NCI-H2196 (cell line): ENCODE measurements around the gene TMEM212.
"Not testable (repeated sequence)": the region's sequence is repeated elsewhere in the genome, so short reads cannot be mapped to it uniquely, and the experiment has no call there.

Source experiments
- DNase-seq: peaks from one replicate; lab custom pipeline; 2025; ENCODE audit not compliant: unreplicated experiment; lab: John Stamatoyannopoulos, UW

Gene TMEM212

DNA sequence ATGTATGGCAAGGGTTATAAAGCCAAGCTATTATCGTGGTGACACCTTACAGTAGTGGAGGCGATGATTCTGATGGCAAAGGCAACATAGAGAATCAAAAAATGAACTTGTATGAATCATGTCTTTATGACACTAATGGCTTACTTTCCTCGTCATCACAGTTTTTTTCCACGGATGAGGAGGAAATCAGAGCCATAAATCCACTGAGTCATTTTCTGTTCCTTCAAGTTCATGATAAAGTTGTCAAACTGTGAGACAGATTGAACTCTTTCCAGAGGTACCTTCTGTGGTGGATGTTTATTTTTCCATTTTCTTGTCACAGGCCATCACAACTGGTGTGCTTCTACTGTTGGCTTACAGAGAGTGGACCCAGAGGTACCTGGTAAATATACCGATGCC, 8.5 kb downstream of the TMEM212 start:
- DNase-seq, result no peak

DNA sequence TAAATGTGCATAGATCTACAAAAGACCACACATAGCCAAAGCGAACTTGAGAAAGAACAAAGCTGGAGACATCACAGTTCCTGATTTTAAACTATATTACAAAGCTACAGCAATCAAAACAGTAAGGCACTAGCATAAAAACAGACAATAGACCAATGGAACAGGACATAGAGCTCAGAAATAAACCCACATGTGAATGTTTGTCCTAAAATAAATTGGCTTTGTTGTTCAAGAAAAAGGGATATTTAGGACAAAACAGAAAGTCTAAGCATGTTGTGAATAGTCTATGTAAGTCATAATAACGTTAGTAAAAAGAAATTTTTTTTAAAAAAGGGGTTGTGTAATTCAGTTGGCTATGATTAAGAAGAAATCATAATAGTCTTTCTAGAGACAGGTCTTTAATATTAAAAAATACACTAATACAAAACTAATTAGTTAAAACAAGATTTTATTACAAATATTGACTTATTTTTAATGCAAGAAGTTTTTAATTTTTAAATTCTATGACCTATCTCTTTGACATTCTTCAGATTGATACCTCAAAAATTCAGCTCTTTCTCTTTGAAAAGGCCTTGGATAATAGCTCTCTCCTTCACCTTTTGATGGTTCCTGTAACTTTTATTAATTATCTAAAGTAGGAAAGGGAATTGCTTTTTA, 11.6 kb downstream of the TMEM212 start:
- peak; percentile 14 for DNase-seq

DNA sequence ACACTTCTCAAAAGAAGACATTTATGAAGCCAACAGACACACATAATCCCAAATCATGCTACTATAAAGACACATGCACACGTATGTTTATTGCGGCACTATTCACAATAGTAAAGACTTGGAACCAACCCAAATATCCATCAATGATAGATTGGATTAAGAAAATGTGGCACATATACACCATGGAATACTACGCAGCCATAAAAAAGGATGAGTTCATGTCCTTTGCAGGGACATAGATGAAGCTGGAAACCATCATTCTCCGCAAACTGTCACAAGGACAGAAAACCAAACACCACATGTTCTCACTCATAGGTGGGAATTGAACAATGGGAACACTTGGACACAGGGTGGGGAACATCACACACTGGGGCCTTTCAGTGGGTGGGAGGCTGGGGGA, 15.6 kb downstream of the TMEM212 start:
- DNase-seq, result not testable (repeated sequence)

DNA sequence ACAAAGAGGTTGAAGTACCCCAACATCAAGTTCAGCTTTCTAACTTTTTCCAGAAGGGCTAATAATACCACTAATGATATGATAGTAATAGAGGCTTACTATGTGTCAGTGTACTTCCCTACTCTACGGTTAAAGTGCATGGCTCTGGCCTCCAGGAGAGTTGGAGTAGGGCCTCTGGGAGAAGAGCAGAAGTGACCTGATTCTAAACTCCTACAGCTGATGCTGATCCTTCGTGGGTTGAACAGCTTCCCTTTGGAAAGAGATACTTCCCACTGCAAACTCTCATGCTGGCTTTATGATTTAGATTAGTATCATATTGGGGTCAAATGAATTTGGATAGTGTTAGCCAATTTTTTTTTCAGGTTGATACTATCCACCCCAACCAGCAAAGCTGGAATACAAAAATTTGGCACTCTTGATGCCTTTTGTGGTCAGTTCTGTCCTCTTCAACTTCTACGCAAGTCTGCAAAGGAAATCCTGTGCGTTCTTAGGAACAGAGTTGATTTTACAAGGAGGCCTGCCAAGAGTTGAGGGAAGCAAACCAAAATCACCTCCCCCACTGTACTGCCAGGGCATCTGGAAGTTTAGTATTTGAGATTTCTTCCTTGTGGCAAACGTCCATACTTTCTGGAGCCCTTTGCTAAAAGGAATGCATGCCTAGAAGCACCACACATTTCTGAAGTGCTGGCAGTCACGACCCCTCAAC, 17.8 kb downstream of the TMEM212 start:
- peak; percentile 46 for DNase-seq

DNA sequence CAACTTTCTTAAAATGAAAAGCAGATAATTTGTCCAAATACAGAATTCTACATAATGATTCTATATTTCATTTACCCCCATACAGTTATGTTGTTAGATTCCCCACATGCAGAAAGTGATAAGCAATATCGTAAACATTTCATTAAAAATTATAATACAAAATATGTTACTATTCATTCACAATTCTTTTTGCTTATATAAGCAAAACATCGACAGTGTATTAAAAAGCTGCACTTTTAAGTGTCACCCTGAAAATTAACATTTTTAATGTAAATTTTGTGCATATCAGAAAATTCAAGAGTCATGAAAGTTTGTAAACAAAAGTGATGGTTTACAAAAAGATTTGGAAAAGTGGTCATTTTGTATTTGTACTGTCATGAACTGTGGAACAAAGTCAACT, 19.2 kb downstream of the TMEM212 start:
- DNase-seq, result no peak

DNA sequence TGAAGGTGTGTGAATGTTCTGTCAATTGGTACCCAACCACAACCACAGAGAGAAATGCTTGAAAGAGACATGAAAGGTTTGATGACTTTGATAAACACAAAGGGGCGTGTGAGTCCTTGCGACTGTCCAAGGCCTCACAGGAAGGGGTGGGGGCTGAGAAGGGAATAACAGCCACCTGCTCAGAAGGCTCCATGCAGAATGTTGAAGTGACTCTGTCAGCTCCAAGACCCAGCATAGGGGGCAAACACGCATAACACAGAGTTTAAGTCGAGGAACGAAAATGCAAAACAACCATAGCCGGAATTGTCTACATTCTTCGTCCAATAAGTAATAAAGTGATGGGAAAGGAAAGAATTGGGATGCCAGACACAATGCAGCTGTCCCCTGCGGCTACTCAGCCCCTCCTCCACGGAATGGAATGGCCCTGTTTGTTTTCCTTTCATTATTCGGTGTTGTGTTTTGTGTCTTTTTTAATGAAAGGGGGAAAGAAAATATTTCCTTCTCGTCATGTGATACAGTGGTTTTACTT, 19.9 kb downstream of the TMEM212 start:
- no peak for DNase-seq

DNA sequence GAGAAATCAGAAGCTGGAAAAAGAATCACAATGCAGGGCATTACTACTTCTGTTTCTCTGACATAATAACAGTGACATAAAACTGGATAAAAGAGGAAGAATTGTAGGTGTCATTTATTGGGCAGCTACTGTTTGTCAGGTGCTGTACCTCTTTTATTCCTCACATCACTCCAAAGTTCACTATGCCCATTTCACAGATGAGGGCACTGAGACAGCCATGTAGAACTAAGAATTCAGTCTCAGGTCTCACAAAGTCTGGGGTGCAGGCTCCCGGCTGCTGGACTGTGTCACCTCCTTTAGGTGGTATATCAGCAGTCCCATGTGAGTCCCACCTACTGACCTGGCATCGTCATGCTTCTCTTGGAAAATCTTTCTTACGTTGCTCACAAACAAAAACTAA, 20.8 kb downstream of the TMEM212 start:
- DNase-seq, result no peak

DNA sequence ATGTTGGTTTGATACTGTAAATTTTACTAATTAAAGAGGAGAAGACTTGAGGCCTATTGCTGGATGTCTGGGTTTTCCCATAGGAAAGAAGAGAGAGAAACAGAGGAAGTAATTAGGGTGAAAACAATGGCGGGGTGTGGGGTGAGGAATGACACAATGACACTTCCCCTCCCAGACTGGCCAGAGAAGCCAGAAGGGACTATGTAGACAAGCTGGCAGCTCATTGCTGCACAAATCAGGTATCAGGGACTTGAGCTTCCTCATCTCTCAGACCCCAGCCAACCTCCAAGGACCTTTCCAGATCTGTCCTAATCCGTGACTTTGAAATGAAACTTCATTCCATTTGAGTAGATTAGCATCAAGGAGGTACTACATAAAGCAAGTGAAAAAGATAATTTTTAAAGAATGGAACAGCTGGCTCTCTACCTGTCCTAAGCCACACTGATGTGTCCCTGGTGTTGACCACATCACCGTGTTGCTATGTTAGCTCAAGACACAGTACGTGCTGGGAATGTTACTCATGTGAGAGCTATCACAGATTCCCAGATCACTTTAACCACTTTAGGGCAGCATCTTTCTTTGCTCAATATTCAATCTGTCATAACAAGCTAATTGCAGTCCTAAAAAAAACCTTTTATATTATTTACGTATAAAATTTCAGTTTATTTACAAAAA, 22.2 kb downstream of the TMEM212 start:
- DNase-seq, result no peak

DNA sequence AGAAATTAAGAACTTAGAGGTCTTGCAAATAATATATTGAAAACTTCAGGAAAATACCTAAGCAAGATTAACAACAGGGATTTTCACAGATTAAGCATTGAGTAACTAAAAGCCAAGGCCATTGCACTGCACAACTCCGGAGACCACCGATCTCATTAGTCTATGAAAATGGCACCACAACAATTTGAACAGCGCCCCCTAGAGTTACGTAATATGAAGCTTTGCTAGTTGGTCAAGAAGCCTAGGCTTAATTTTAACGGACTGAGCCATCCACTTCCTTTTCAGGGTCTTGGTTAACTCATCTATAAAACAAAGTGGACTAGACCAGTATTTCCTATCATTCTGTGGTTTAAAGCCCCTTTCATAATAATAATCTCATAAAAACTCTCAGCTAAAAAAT, 24.8 kb downstream of the TMEM212 start:
- no peak for DNase-seq

DNA sequence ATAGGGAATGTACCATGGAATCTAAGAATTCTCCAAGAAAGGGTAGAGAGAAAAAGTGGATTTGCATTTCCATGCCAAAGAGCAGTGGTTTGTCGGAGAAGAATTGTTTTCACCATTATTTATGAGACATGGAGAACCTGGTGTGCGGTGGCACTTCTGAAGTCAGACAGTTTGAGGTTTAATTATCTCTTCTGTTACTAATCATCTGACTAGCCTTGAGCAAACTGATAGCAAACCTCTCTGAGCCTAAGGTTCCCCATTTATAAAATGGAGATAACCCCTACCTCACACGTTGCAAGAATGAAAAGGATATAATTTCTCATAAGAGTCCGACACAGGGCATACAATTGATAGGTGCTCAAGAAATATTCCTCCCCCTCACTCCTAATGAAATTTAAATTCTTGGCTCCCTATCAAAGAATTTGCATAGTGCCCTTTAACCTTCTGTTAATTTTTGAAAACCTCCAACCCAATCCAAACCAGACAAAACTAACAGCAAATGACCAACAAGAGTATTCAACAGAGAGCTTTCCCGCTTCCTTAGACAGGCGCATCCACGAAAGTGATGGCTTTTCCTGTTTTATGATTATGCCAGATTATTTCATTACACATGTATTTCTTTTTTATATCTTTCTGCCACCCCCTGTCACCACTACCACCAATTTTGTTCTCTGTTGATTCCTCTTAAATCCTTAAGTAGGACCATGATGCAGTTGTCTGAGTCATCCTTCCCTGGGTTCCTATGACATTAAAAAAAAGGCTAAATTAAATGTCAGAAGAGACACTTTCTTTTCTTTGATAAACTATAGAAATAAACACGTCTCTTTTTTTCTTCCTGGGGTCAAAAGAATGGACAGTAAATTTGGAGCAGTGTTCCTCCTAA, 28.5 kb downstream of the TMEM212 start:
- DNase-seq, result no peak

DNA sequence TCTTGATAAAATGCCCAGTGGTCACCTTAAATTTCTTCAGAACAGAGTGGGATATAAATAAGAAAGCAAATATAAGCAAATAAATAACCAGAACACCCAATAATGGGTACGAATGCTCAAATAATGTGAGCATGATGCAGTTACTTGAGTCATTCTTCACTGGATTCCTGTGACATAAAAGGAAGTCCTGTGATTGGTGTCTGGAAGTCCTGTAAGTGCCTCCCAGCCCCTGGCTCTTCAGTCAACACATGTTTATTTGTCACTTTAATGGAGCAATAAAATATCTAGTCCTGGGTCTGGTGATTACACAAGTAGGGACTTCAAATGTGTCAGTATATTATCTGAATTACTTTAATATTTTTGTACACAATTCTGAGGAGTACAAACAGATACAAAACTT, 30.4 kb downstream of the TMEM212 start:
- DNase-seq, result no peak

DNA sequence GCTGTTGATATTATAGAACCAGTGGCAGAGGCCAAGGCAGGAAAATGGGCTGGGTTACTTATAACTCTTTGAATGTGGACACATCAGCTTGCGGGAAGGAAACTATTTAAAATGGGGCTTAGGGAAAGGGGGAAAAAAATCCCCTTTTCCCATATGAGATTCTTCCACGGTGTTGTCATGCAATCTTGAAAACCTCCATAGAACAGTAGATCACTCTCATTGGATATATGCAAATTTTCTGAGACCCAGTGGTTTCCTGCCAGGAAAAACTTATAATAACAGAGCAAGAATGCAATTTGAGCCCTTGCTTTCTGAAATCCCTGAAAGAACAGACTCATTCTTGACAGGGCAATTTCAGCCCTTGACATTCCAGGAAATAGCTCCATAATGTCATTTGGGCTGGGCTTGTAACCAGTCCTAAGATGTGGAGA, 31.1 kb downstream of the TMEM212 start:
- peak; percentile 44 for DNase-seq

DNA sequence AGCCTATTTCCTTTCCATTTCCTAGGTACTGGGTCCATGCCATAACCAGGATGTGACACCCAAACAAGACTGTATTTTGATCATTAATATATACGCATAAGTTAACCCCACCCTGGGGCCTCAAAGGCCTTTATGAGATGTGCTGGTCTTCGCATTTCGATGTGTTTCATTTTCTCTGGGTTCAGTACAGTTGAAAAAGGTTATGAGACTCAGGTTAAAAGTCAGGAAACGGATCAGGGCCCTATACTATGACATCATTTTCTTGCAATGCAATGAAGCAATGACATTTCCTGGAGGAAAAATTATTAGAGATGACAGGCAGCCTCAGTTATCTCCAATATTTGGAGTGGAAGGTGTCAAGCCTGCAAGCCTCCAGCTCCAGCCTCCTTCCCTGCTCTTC, 31.7 kb downstream of the TMEM212 start:
- DNase-seq, result no peak

DNA sequence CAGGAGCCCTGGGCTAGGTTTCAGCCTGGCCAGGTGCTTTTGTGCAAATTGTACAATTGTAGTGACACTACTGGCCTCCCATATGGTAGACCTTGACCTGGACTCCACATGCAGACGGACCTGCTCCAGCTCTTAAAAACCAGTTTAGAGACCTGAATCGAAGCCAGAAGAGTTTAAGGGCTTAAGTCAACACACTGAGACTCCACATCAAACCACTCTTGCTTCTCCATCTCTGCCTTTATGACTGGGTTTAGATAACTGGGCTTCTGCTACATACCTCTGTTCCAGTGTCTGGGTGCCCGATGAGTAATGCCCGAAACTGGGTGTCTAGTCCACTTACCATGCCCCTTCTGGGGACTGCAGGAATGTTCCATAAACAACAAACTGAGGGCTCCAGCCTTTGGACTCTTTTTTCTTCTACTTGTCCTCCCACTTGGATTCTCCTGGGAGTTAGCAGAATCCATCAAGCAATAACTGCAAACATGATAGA, 32.8 kb downstream of the TMEM212 start:
- no peak for DNase-seq

DNA sequence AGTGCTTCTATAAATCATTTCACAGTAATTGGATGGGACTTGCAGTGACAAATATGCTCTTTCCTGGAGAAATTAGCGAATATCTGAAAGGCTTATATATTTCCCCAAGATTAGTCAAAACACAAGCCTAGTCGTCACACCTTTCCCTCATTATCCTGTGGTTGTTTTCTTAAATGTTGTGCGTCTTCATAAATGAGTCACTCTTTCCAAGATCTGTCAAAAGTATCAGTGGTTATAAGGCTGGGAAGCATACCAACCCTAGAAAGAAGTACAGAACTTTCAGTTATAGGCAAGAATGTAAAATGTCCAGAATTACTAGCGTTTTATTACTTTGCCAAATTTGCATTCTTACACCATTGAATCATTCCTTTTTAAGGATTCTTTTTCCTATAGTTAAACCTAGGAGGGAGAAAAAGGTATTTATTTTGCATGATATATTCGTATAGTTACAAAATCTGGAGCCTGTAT, 33.6 kb downstream of the TMEM212 start:
- DNase-seq, result no peak

DNA sequence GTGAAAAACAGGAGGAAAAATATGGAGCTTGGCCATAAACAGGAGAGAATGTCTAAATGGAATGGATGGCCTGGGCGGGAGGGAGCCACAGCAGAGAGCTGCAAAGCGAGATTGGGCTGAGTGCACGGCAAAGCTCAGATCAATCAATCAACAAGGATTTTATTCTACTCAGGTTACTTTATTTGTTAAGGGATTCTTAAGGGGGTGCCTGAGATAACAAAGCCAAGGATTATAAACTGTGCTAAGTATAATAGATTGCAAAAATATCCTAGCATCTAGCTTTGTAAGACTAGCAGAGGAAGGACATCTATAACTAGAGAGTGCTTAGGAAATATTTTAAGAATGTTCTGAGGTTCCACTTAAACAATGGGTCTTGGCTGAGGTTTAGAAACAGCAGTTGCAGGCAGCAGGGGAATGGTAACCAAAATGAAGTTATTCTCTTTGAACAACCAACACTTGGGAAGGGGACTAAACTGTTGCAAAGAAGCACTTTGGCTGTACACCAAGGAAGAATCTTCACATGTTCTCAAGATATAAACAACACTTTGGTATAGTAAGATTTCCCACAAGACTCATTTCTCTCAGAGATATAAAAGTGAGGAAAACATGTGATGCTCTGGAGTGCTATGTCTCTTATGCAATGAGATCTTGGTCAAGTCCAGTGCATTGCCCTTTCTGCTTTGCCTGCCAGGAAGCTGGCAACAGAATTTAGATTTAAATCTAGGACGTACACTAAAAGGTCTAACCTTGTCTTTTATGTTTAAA, 35.5 kb downstream of the TMEM212 start:
- no peak for DNase-seq

DNA sequence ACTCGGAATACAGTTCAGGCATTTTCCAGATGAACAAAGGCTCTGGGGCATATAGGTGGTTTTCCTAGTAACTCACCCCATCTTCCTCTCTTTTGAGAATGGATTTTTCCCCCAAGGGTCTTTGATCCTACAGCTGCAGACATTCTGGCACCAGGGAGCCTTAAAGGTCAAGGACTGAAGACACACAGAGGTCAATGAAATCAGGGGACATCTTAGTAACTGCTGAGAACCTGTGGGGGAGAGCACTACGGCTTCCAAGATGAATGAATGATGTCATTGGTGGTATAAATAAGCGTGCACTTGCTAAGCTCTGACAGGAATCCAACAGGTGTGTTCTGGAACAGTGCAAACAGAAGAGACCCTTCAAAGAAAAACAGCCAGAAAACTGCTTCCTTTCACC, 36.3 kb downstream of the TMEM212 start:
- no peak for DNase-seq

DNA sequence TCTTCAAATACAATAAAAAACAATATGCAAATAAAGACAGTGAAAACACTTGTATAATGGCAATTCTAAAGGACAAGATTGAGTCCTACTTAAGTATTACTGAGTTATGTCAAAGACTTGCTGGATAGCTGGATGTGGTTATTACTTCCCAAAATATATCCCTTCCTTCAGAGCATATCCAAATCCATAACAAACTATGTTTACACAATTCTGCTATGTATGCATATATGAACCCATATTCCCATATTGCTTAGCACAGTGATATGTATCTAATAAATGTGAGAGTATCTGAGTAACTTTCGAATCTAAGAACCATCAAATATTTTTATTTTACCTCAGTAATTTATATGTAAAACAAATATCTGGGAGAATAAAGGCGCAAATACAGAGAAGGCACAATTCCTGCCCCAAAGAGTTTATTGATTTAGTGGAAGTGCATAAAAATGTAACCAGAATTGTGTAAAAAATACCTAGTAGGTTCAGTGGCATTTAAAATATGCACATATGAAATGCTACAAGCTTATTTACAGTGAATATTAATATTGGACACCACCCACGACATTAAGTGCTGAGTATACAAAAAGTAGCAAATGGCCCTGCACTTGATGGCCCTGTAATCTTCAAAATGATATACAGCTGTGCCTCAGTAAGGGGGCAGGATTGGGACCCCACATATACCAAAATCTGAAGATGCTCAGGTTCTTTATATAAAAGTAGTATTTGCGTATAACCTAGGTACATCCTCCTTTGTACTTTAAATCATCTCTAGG, 37.1 kb downstream of the TMEM212 start:
- no peak for DNase-seq

DNA sequence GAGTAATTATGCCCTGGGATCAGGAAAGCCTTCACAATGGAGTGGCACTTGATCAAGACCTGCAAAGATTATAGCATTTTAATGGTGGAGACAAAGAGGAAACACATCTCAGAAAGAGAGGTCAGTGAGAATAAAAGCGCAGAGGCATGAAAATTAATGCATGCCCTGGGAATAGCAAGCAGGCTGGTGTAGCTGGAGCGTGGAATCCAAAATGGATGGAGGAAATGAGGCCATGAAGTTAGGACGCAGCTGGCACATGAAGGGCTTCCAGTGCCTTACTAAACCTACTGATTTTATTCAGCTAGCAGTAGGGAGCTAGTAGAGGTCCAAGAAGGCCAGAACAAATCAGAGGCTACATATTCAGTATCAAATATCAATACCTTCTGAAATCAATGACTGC, 38.1 kb downstream of the TMEM212 start:
- DNase-seq, result no peak
